ENCODE results near the gene SEC61A2.

GRCh38 chr10:12091421-12091820 lies 38.1 kb upstream of the SEC61A2 start:
- TF ChIP-seq CTCF (IDR thresholded peaks at IDR 0.05) (no peak), POLR2A (IDR thresholded peaks at IDR 0.05) (no peak)

Measured in body of pancreas (tissue), 4 donors.